Measurements from ENCODE around the gene FAM13B.
"Not testable (repeated sequence)": the region's sequence is repeated elsewhere in the genome, so short reads cannot be mapped to it uniquely, and the experiment has no call there.

The FAM13B gene

DNA sequence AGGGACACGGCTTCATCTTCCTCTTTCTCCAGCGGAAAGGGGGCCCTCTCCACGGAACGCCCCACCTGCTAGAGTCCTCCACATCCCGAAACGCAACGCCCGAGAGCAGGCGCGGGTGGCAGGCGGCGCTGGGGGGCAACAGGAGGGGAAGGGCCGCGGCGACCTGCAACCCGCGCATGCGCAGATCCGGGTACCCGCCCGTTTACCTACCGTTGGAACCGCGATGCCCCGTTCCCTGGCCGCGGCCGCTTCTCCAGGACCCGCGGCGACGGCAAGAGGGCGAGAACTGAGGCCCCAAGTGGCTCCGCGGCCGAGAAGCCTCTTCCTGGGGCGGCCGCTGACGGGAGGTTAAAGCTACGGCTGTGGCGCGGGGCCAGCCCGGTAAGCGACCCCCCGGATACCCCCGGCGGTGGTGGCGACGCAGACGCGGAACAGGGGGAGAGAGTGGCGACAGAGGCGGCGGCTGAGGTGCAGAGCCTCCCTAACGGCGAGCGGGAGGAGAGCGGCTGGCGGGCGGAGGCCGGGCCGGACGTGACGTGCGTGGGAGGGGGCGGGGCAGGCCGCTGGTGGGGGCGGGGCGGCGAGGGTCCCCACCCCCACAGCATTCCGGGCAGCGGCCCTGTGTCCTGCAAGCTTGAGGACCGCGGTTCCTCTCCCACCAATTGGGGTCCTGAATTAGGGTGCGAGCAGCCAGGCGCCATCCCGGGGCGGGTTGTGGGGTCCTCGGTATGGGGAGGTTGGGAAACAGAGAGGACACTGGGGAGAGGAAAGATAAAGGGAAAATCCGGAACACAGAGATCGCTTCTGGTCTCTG is at the start of gene FAM13B:
TSS of gene FAM13B (minus strand) at position 508 of the 814 bp plus-strand sequence. CDS start 13,968 bp downstream, outside the sequence.
- DNase-seq: peak; percentile 92

DNA sequence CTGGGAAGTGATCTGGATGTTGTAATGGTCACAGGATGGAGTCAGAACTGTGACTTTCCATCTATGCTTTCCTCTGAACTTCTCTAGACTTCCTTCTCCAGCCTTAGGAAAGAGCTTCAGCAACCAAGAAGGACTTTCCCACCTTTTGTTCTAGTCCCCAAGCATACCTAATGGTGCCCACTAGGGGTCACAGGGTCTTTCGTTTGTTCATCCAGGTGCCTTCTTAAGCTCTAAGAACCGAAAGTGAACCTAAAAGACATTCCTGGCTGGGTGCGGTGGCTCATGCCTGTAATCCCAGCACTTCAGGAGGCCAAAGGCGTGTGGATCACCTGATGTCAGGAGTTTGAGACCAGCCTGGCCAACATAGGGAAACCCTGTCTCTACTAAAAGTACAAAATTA is 49.2 kb upstream of the FAM13B start:
- no peak for DNase-seq

DNA sequence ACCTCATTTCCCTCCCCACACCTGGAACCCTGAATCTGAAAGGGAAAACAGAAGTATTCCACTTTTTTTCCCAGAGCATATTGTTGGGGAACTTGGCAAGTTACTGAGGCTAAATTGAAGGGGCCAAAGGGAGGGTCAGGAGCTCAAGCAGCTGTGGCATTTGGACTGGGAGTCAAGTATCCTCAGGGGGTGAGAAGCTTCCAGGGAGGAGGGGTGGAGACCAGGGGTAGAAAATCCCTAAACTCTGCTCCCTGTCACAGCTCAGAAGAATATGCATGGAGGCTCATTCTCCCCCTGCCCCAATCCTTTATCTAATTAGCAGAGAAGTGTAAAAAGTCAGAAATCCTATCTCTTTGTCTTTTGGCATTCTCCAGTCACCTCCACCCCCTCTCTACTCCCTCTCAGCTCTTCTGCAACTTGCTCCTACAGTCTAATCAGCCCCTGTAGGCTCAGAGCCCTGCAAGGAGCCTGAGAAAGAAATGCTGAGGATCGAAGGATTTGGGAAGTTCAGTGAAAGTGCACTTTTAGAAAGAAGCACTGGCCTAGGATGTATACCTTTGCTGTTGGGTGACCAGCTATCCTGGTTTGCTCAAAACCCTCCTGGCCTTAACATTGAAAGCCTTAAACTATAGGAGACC is 45.2 kb upstream of the FAM13B start:
- no peak for DNase-seq

DNA sequence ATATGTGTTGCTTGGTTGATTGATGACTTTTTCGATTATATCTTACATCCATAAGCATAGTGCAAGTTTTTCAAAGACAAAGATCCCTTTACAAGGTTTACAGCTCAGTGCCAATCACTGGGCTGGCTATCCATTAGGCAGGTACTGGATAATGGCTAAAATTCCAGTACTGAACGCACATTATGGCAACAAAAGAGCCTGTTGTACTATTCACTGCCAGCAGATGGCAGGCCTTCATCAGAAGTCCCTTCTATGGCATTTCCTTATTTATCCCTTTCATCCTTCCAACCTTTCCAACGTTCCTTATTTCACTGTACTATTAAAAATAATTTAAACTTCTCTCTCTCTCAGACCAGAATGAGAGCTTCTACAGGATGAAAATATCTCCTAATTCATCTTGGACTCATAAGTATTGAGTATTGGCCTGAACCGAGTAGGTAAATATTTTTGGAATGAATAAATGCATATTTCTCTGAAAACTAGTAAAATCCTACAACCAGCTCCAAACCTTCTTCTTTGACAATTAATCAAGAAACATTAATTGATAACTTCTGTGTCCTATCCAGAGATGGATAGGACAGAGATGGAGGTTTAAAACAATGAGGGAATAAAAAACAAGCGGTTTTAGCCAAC is 44.3 kb upstream of the FAM13B start:
- peak; percentile 70 for DNase-seq

DNA sequence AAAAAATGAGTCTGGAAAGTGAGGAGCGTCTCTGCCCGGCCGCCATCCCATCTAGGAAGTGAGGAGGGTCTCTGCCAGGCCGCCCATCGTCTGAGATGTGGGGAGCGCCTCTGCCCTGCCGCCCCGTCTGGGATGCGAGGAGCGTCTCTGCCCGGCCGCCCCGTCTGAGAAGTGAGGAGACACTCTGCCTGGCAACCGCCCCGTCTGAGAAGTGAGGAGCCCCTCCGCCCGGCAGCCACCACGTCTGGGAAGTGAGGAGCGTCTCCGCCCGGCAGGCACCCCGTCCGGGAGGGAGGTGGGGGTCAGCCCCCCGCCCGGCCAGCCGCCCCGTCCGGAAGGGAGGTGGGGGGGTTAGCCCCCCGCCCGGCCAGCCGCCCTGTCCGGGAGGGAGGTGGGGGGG is 37.1 kb upstream of the FAM13B start:
- DNase-seq: not testable (repeated sequence)

DNA sequence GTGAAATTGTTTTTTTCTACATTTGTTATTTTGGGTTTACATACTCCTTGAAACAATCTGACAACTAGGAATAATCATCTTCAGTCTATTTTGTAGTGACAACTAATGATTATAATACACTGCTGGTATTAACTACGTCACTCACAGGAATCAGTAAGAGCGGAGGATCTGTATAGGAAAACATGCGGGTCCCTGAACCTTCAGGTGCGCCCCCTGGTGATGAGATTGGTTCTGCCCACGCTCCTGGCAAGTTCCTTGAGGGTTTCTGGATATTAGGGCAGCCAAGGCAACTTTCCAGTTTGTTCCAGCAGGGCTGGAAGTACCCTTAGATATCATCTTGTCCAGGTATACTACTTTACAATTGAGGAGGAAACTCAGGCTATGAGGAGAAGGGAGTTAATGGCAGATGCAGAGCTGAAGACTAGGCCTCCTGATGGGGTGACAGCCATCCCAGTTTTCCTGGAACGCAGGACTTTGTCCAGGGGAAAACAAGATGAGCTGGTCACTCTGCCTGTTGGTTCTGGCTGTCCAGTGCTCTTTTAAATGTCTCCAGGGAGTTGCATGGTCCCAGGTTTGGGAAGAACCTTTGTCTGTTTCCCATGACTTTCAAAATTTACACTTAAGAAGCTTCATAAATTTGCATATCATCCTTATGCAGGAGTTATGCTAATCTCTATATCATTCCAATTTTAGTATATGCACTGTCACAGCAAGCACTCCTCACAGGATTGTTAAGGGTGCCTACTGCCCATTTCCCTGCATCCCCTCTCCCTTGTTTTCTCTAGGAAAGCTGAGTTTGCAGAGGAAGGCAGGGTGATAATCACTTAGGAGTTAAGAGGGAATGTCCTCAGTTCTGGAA is 36.1 kb upstream of the FAM13B start:
- peak; percentile 84 for DNase-seq

DNA sequence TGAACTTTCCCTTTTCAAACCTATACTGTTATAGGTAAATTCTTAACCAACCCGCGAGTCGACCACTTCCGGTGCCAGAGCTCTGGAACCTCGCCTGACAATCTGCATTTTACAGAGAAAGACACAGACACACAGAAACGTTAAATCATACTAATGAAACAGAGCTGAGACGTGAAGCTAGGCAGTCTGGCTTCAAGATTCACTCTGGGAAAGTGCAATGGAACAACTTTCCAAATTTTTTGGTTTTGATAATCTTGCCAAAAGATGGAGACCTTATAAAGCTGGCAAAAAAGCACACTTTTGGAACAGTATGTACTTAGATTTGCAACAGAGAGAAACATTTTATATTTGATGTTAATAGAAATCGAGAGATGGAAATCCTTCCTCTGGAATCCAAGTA is 35.1 kb upstream of the FAM13B start:
- no peak for DNase-seq

DNA sequence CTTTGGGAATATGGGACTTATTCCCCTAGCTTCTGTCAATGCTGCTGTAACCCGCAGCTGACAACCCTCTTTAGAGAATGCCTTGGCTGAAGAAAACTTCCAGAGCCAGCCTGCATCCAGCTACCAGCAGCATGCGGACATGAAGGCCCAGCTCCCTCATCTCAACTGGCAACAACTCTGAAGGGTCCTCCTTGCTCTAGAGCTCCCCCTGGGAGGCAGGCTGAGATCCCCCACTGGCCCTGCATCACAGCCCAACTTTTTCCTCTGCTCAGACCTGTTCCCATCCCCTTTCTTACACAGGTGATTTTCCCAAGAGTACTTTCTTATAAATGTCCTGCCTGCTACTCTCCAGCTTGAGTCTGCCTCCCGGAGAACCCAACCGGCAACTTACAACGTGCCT is 32.2 kb upstream of the FAM13B start:
- peak; percentile 62 for DNase-seq

DNA sequence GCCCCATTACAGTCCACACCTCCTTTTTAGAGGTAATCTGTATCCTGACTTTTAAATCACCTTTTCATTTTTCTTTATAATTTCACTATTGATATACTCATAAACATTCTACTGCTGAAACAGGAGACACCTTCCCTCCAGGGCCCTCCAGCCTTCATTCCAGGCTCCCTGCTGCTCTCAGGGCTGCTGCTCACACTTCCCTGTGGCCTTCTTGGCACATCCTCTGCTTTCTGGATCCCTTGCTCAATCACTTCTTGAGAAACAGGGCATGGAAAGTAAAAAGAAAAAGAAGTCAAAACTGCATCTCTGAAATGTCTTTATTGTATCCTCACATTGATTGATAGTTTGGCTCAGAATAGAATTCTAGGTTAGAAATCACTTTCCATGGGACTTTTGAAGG is 31.6 kb upstream of the FAM13B start:
- DNase-seq: no peak

DNA sequence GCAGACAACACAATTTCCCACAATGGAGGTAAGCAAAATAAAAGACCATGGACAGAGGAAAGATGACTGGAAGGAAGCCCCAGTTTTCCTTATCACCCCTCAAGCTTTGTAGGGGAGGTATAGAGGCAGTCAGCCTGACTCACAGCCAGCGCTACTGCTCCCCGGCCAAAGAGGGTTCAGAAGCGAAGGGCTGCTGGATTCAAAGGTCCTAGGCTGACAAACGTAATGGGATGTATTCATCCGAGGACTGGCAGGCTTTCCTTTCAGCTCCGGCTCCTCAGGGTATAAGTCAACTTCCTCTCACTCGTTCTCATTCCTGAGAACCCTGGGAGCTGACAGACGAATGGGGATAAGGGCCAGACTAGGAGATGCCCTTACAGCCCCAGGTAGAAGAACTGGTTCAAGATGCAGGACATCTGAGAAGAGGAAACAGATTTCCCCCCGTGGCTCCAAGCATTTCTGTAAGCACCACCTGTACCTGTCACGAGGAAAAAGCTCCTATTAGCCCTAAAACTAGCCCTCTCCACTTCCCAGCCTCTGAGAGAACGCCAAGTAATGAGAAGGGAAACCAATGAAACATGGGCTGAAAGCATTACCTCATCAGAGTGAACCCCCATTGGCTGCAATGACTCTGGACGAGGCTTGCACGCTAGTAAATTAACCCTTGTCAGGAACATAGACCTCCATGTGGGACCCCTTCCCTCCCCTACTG is 22.1 kb upstream of the FAM13B start:
- peak; percentile 74 for DNase-seq

DNA sequence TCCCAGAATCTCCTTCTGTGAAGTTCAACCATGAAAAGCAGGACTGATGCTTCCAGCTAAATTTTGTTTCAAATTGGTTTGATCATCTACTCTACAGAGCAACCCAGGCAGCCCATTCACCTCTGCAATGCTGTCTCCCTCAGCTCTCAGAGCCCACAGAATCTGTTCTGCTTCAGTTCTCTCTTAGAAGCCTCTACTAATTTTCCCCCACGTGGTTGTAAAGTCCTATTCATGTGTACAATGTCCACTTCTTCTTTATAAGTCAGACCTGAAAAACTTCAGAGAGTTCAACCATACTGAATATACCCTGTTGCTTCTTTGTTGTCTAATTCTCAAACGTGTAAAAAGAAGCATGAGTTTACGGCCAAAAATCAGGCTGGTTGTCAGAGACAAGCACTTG is 21.3 kb upstream of the FAM13B start:
- DNase-seq: no peak

DNA sequence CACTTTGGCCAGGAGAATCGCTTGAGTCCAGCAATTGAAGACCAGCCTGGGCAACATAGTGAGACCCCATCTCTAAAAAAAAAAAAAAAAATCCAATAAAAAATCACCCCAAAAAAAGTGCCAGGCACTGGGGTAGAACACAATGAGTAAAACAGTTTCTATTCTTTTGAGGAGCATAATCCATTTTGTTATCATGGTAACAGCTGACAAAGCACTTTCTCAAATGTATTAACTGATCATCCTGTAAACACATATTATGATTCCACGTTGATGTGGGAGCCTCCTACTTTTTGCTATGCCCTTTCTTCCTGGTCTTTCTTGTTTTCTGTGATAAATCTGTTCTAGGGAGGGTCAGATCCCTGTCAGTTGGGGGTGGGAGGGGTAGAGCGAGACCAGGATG is 20.7 kb upstream of the FAM13B start:
- DNase-seq: no peak

DNA sequence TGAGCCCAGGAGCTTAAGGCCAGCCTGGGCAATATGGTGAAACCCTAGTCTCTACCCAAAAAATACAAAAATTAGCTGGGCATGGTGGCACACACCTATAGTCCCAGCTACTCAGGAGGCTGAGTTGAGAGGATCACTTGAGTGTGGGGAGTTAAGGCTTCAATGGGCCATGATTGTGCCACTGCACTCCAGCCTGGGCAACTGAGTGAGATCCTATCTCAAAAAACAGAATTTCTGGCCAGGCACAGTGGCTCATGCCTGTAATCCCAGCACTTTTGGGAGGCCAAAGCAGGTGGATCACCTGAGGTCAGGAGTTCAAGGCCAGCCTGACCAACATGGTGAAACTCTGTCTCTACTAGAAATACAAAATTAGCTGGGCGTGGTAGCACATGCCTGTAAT is 19.8 kb upstream of the FAM13B start:
- DNase-seq: not testable (repeated sequence)

DNA sequence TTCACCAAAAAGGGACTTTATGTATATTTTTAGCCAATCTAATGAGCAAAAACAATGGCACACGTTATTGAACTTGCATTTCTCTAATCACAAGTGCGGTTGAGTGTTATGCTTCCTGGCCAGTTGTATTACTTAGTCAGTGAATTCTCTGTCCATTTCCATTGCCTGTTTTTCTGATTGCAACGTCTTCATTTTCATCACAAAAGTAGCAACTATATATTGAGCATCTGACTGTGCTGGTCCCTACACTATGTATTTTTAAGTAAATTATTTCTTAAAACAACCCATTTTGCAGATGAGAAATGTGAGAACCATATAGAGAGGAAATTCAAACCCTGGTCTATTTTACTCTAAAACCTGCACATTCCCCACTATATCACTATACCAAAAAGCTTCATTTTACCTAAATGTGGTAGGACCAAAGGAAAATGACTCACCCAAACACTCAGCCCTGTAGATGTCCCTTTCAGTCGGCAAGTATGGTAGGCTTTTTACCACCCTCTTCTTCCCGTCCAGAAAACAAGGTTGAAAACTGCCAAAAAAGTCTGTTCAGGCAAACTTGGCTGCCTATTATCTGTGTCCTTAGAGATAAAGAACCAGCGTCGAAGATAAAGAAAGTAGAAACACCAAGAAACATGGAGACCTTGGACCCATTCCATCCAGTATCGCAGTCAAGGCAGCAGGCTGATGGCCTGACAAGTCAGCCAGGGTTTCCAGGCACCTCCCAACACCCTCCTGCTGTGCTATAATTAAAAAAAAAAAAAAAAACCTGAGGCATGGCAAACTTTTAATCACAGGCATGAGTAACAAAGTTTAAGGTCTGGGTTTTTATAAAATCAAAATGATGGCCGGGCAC is 18.8 kb upstream of the FAM13B start:
- no peak for DNase-seq

DNA sequence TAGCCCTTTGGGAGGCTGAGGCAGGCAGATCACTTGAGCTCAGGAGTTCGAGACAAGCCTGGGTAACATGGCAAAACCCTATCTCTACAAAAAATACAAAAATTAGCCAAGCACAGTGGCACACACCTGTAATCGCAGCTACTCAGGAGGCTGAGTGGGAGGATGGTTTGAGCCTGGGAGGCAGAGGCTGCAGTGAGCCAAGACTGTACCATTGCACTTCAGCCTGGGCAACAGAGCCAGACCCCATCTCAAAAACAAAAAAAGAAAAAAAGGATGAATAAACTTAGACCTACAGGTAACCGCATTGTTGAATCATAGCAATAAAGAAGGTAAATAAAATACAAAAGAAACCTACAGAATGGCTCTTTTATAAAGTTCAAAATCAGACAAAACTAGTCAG is 12.4 kb upstream of the FAM13B start:
- DNase-seq: not testable (repeated sequence)

DNA sequence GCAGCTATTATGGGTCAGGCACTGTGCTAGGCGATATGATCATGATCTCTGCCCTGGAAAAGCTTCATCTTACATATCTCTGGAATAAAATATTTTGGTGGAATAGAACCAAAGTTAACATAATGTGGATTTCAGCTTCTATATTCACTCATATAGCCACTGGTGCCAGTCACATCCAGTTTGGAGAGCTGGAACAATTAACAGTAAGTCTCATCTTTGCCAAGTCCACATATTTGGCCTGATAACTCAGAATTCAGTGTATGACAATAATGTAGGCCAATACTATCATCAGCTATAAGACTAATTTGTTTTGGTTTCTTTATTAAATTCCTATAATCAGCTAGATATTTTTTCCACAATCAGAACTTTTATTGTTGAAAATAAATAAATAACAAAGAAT is 5.9 kb upstream of the FAM13B start:
- no peak for DNase-seq

DNA sequence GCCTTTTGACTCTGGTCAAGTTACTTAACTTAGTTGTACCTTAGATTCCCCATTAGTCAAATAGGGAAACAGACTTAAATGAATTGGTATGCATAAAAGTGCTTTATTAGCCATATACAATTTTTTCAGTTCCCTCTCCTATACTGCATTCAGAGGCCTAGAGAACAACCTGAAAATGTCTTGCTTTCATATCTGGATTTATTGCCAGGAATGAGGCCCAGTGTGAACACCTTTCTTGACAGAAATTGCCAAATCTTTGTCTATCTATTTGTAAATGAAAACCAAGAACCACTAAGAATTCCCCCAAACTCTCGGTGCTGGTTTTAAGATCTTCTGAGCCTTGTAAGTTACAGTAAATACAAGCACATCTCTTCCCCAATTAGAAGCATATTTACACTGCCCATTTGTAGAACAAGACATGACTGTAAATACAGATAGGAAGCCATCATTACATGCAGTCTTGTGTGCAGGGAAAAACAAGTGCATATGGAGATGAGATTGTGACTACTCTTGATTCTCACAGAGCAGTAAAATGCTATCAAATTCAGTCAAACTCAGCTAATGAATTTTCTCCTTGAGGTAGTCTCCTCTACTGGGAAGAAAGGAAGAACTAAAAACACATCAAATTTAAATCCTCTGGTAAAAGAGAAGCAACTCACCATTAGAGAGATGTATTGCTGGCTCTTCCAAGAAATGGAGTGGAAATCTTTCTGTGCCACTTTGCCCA is 5.2 kb upstream of the FAM13B start:
- DNase-seq: no peak

DNA sequence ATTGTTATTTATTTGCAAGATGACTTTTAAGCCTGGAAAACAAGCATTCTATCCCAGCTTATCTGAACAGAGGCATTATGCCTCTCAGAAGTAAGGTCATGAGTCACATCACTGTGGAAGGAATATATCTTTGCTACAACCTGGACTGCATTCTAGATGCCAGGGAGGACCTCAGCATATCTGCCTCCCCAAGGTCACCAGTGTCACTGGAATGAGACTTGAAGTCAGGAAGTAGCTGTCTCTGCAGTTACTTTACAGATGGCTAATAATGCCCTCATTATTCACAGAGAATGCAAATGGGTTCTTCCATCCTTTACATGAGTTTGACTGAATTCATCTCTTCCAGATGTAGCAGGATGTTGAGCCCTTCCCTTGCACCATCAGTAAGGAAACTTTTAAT is 4.4 kb upstream of the FAM13B start:
- DNase-seq: no peak

DNA sequence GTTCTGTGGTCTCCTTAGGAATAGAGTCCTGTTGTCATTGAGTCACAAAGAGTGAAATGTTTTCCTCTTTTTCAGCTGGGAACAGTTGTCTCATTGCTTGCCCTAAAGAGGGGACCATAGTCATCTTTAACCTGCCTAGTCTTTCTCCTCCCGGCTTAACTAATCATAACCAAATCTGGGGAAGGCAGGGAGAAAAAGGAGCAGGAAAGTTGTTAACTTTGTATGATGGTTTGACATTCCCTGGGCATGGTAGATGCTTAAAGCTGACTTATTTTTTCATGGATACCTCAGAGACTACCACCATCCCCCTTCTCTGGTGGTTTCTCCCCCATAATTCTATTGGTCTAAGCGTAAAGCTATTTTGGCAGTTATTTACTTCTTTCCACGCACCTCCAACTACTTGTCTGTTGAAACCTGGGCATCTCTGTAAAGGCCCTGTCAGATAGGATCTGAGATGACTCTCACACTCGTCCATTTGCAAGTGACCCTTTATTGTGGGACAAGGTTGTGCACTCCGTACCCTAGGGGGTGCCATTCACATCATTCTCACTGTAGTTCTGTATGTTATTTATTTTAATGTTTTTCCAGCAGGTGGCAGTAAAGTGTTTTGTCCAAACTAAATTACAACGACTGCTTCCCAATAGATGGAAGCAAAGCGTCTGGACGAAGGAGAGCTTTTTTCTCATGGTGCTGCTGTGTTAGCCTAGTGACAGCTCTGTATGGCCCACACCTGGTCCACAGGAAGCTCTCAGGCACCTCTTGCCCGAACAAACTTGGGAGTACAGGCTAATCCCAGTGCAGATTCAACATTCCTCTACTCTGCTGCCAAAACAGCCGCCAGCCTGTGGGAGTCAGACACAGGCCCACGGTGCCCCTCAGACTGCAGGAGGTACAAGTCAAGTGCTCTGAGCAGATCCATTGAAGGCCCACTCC is 3.0 kb upstream of the FAM13B start:
- DNase-seq: peak; percentile 90

DNA sequence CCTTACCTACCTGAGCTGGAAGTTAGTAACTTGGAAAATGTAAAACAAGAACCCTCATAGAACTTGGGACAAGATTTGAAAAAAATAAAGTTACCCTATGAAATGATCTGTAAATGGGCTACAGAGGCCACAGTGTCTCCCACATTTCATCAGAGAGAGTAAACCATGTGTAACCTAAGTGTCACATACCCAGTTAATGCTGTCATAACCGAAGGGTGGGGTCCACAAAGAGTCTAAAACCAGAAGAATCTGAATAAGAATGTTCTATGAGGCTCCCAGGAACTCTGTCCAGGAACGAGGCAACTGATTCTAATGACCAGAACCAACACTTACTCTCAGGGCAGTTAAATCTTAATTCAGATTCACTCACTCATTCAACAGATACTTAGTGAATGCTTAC is 1.0 kb upstream of the FAM13B start:
- no peak for DNase-seq

Measured in islet precursor cell (in vitro differentiated cells).